ENCODE measurements around the gene ARMH1.

Gene ARMH1

GRCh38 chr1:44707959-44708831 lies 33.7 kb downstream of the ARMH1 start:
- Histone ChIP-seq H3F3A (ENCODE audit: insufficient read depth, low read length) (peaks cover 9% of the 10 kb centered on the region; the same call in 1 of the 2 replicates), H3K36me3 (replicated peaks; ENCODE audit: insufficient read depth, low read length) (no peaks in the 10 kb centered on the region), H3K27ac (ENCODE audit: low read length) (no peak overlapping the region), H3K79me2 (ENCODE audit: low read length) (no peaks in the 10 kb centered on the region), H3K4me2 (ENCODE audit: low read depth, low read length) (peak overlapping the region; percentile 77), H3K9me3 (replicated peaks; ENCODE audit: insufficient read depth, low read length) (no peaks in the 10 kb centered on the region), H2AFZ (ENCODE audit: low read length) (peak overlapping the region; percentile 68), H3K27me3 (replicated peaks; ENCODE audit: insufficient read depth, low read length) (peaks cover 6% of the 10 kb centered on the region; the same call in 1 of the 2 replicates), H3K4me1 (ENCODE audit: low read length) (peaks cover 9% of the 10 kb centered on the region), H3K4me3 (ENCODE audit: low read length) (peak overlapping the region; percentile 32; the same call in 1 of the 2 replicates), H3K9ac (ENCODE audit: low read length) (peak overlapping the region; percentile 17; the same call in 1 of the 2 replicates), H4K20me1 (ENCODE audit: insufficient read depth, low read length) (no peaks in the 10 kb centered on the region), H3K9me2 (replicated peaks; ENCODE audit: insufficient read depth, low read length) (no peaks in the 10 kb centered on the region)
- no peak for TF ChIP-seq EZH2 (optimal IDR thresholded peaks at IDR 0.05; ENCODE audit: low read depth, low read length)
- no peak for TF ChIP-seq EZH2phosphoT487 (IDR thresholded peaks at IDR 0.05; ENCODE audit: low read length)
- peak; percentile 79 for TF ChIP-seq CTCF (IDR thresholded peaks at IDR 0.05; ENCODE audit: low read length)
- DNase-seq, result peak; percentile 69

- no peaks in the 10 kb centered on the region for H3K9me2 ChIP-seq (replicated peaks; ENCODE audit: insufficient read depth, low read length)
- peaks cover 19% of the 10 kb centered on the region for H3F3A ChIP-seq (ENCODE audit: insufficient read depth, low read length)
- H3K4me2 ChIP-seq (ENCODE audit: low read depth, low read length), result peak overlapping the region; percentile 82
- H4K20me1 ChIP-seq (ENCODE audit: insufficient read depth, low read length), result no peaks in the 10 kb centered on the region
- no peaks in the 10 kb centered on the region for H3K9me3 ChIP-seq (replicated peaks; ENCODE audit: insufficient read depth, low read length)
- peak overlapping the region; percentile 68 for H2AFZ ChIP-seq (ENCODE audit: low read length)
- peak overlapping the region; percentile 35 for H3K4me3 ChIP-seq (ENCODE audit: low read length)
- DNase-seq, result peak; percentile 66
- TF ChIP-seq CTCF (IDR thresholded peaks at IDR 0.05; ENCODE audit: low read length) (no peak), EZH2phosphoT487 (IDR thresholded peaks at IDR 0.05; ENCODE audit: low read length) (no peak), EZH2 (optimal IDR thresholded peaks at IDR 0.05; ENCODE audit: low read depth, low read length) (no peak)
- H3K4me1 ChIP-seq (ENCODE audit: low read length), result peaks cover 31% of the 10 kb centered on the region
- peaks cover 6% of the 10 kb centered on the region; the same call in 1 of the 2 replicates for H3K27me3 ChIP-seq (replicated peaks; ENCODE audit: insufficient read depth, low read length)
- no peaks in the 10 kb centered on the region for H3K79me2 ChIP-seq (ENCODE audit: low read length)
- no peaks in the 10 kb centered on the region for H3K36me3 ChIP-seq (replicated peaks; ENCODE audit: insufficient read depth, low read length)
- peak overlapping the region; percentile 32; the same call in 1 of the 2 replicates for H3K9ac ChIP-seq (ENCODE audit: low read length)
- H3K27ac ChIP-seq (ENCODE audit: low read length), result peak overlapping the region; percentile 72; the same call in 1 of the 2 replicates
Observed at GRCh38 chr1:44713321-44713781, 38.8 kb downstream of the ARMH1 start.

- Histone ChIP-seq H3K9me2 (replicated peaks; ENCODE audit: insufficient read depth, low read length) (no peaks in the 10 kb centered on the region), H3F3A (ENCODE audit: insufficient read depth, low read length) (peaks cover 19% of the 10 kb centered on the region), H3K4me3 (ENCODE audit: low read length) (no peak overlapping the region), H3K79me2 (ENCODE audit: low read length) (no peaks in the 10 kb centered on the region), H3K36me3 (replicated peaks; ENCODE audit: insufficient read depth, low read length) (no peaks in the 10 kb centered on the region), H3K4me1 (ENCODE audit: low read length) (peaks cover 30% of the 10 kb centered on the region), H4K20me1 (ENCODE audit: insufficient read depth, low read length) (no peaks in the 10 kb centered on the region), H2AFZ (ENCODE audit: low read length) (peak overlapping the region; percentile 31), H3K27ac (ENCODE audit: low read length) (no peak overlapping the region), H3K4me2 (ENCODE audit: low read depth, low read length) (peak overlapping the region; percentile 56; the same call in 1 of the 2 replicates), H3K9ac (ENCODE audit: low read length) (no peak overlapping the region), H3K27me3 (replicated peaks; ENCODE audit: insufficient read depth, low read length) (peaks cover 6% of the 10 kb centered on the region; the same call in 1 of the 2 replicates), H3K9me3 (replicated peaks; ENCODE audit: insufficient read depth, low read length) (no peaks in the 10 kb centered on the region)
- no peak for DNase-seq
- TF ChIP-seq EZH2 (optimal IDR thresholded peaks at IDR 0.05; ENCODE audit: low read depth, low read length), result no peak
- TF ChIP-seq CTCF (IDR thresholded peaks at IDR 0.05; ENCODE audit: low read length), result no peak
- TF ChIP-seq EZH2phosphoT487 (IDR thresholded peaks at IDR 0.05; ENCODE audit: low read length), result no peak
Observed at GRCh38 chr1:44714532-44714931, 40.0 kb downstream of the ARMH1 start.
